OCI-LY7 (cell line): Measurements from ENCODE around the gene FAH.

Experiments
- CTCF ChIP-seq: fragments of 200-600 bp; sonication (generic); conservative IDR thresholded peaks from 2 replicates; pipeline ENCODE4 v1.5.1; 2014; ENCODE audit warnings: mild to moderate bottlenecking, antibody characterized with exemption, low read length, moderate library complexity, mixed read lengths
- EZH2phosphoT487 ChIP-seq: fragments of 200-600 bp; sonication (generic); IDR thresholded peaks from 2 replicates; pipeline ENCODE4 v1.6.1; 2018; ENCODE audit warnings: low read depth, borderline replicate concordance, mild to moderate bottlenecking, mixed run types, antibody characterized with exemption, low read length, moderate library complexity, mixed read lengths

- no peak for TF ChIP-seq EZH2phosphoT487
- TF ChIP-seq CTCF, result no peak
Measured at GRCh38 chr15:80115021-80115420, 37.8 kb upstream of the FAH start.
